ENCODE measurements around the gene HADHB. TPM values are rescaled to one million over a fixed set of nuclear protein-coding genes. Genes with fewer than 3 reads are reported as not detected.

The HADHB gene
- total RNA-seq, 1 donor from 2014 or later = 93.4 TPM

DNA sequence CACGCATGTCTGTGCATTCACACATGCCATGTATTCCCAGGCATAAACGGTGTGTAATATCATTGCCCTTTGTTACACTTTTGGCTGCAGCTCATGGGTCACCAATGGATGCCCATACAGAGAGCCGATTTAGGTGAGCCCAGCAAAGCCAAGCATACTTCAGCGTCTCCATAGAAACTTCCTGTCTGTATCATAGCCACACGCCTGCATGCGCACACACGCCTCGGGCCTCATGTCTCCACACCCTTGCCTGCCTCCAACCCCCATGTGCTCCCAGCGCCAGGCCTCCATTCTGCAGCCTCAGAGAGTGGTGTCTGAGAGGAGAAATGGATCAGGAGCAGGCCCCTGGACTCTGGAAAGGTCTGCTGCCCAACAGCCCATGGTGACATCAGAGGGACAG is 67.7 kb downstream of the HADHB start:
- intact Hi-C loops (cut with DNase I) = no loop called here
- H3K4me1 ChIP-seq = no peaks in the 10 kb centered on the region

GRCh38 chr2:26313446-26313845 is 68.7 kb downstream of the HADHB start:
- no peak for TF ChIP-seq CTCF (IDR thresholded peaks at IDR 0.05)
- DNase-seq (ENCODE audit: low spot score in 2 of 2) = no peak
- H3K4me1 ChIP-seq = no peaks in the 10 kb centered on the region
- no peaks in the 10 kb centered on the region for H3K27me3 ChIP-seq
- intact Hi-C loops (cut with DNase I) = no loop called here
- H3K4me3 ChIP-seq = no peak overlapping the region
- H3K36me3 ChIP-seq = no peaks in the 10 kb centered on the region
- H3K27ac ChIP-seq = no peak overlapping the region
- H3K9me3 ChIP-seq = no peaks in the 10 kb centered on the region

More for the DNA sequence above, 67.7 kb downstream of the HADHB start:
- Histone ChIP-seq H3K36me3 (no peaks in the 10 kb centered on the region), H3K27ac (no peak overlapping the region), H3K27me3 (no peaks in the 10 kb centered on the region), H3K4me3 (no peak overlapping the region), H3K9me3 (no peaks in the 10 kb centered on the region)
- DNase-seq (ENCODE audit: low spot score in 2 of 2) = no peak
- TF ChIP-seq CTCF (IDR thresholded peaks at IDR 0.05) = no peak

GRCh38 chr2:26314243-26314642 is 69.5 kb downstream of the HADHB start:
- no peak for TF ChIP-seq CTCF (IDR thresholded peaks at IDR 0.05)
- intact Hi-C loops (cut with DNase I) = no loop called here
- Histone ChIP-seq H3K9me3 (no peaks in the 10 kb centered on the region), H3K4me1 (no peaks in the 10 kb centered on the region), H3K27me3 (no peaks in the 10 kb centered on the region), H3K4me3 (no peak overlapping the region), H3K27ac (no peak overlapping the region), H3K36me3 (no peaks in the 10 kb centered on the region)
- no peak for DNase-seq (ENCODE audit: low spot score in 2 of 2)

DNA sequence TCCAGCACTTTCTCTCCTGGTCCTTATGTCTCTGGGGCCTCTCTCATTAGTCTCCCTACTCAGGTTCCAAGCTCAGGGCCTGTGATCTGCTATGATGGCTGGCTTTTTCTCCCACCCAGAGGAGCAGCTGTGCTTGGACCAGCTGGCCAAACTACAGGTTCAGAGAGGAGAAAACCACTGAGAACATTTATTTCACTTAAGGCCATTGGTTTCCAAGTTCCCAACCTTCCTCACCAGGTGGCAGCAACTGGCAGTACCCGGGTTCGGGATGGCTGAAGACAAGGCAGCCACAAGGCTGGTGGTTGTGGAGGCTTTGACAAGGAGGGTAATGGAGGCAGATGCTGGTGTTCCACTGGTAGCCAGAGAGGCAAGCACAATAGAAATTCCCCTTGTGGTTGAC is 71.3 kb downstream of the HADHB start:
- Histone ChIP-seq H3K36me3 (no peaks in the 10 kb centered on the region), H3K4me3 (no peak overlapping the region), H3K9me3 (no peaks in the 10 kb centered on the region), H3K27me3 (no peaks in the 10 kb centered on the region), H3K27ac (no peak overlapping the region), H3K4me1 (no peaks in the 10 kb centered on the region)
- no peak for DNase-seq (ENCODE audit: low spot score in 2 of 2)
- no peak for TF ChIP-seq CTCF (IDR thresholded peaks at IDR 0.05)
- intact Hi-C loops (cut with DNase I) = no loop called here

- H3K27ac ChIP-seq = no peak overlapping the region
- H3K9me3 ChIP-seq = no peaks in the 10 kb centered on the region
- no peak for TF ChIP-seq CTCF (IDR thresholded peaks at IDR 0.05)
- no peaks in the 10 kb centered on the region for H3K27me3 ChIP-seq
- H3K4me3 ChIP-seq = no peak overlapping the region
- intact Hi-C loops (cut with DNase I) = no loop called here
- no peak for DNase-seq (ENCODE audit: low spot score in 2 of 2)
- H3K4me1 ChIP-seq = no peaks in the 10 kb centered on the region
- H3K36me3 ChIP-seq = no peaks in the 10 kb centered on the region
Observed at GRCh38 chr2:26316845-26317244, 72.1 kb downstream of the HADHB start.
